GM23338 (cell line): Measurements from ENCODE around the gene NEO1. TPM values are rescaled to one million over a fixed set of nuclear protein-coding genes. Genes with fewer than 3 reads are reported as not detected.

Experiments used
- ATAC-seq: fragments of 200-7000 bp; cut with Tn5 transposase; 3 replicates; pipeline ENCODE4 v1.9.1; 2020
- DNase-seq: peaks from one replicate; pipeline ENCODE4 v3.0.0-alpha.2; 2015; ENCODE audit warnings: low spot score
- H2AFZ ChIP-seq: fragments of 200-600 bp; sonication (generic); 2 replicates; pipeline ENCODE4 v1.8.0; 2016; ENCODE audit warnings: antibody characterized with exemption, mild to moderate bottlenecking, moderate library complexity
- H3F3A ChIP-seq: fragments of 200-600 bp; sonication (generic); replicated peaks from 2 replicates; pipeline ENCODE4 v1.8.0; 2017; ENCODE audit warnings: antibody characterized with exemption, mixed run types, low read depth
- H3K27ac ChIP-seq: fragments of 200-600 bp; sonication (generic); 2 replicates; pipeline ENCODE4 v1.6.1; 2016; ENCODE audit warnings: low read depth
- H3K27me3 ChIP-seq: fragments of 200-600 bp; sonication (generic); 2 replicates; pipeline ENCODE4 v1.8.0; 2016; ENCODE audit warnings: mild to moderate bottlenecking, mixed run types, moderate library complexity; ENCODE audit not compliant: insufficient read depth
- H3K36me3 ChIP-seq: fragments of 200-600 bp; sonication (generic); 2 replicates; pipeline ENCODE4 v1.8.0; 2016; ENCODE audit warnings: mild to moderate bottlenecking; ENCODE audit not compliant: insufficient read depth
- H3K4me1 ChIP-seq: fragments of 200-600 bp; sonication (generic); 2 replicates; pipeline ENCODE4 v1.8.0; 2016; ENCODE audit warnings: mild to moderate bottlenecking, moderate library complexity; ENCODE audit not compliant: insufficient read depth
- H3K4me2 ChIP-seq: fragments of 200-600 bp; sonication (generic); 2 replicates; pipeline ENCODE4 v1.7.1; 2017; ENCODE audit warnings: mixed run types
- H3K4me3 ChIP-seq: fragments of 200-600 bp; sonication (generic); 2 replicates; pipeline ENCODE4 v1.6.1; 2016; ENCODE audit warnings: mixed run types
- H3K79me2 ChIP-seq: fragments of 200-600 bp; sonication (generic); replicated peaks from 2 replicates; pipeline ENCODE4 v1.8.0; 2017; ENCODE audit warnings: mild to moderate bottlenecking; ENCODE audit not compliant: insufficient read depth
- H3K9me2 ChIP-seq: fragments of 200-600 bp; sonication (generic); 2 replicates; pipeline ENCODE4 v1.8.0; 2017; ENCODE audit not compliant: insufficient read depth
- H4K20me1 ChIP-seq: fragments of 200-600 bp; sonication (generic); replicated peaks from 2 replicates; pipeline ENCODE4 v1.8.0; 2017; ENCODE audit warnings: mild to moderate bottlenecking; ENCODE audit not compliant: insufficient read depth
- H3K27ac Mint-ChIP-seq: 2 replicates; pipeline ENCODE4 v1.8.0; 2020; ENCODE audit warnings: inconsistent platforms, mild to moderate bottlenecking, moderate library complexity, mixed read lengths
- H3K27me3 Mint-ChIP-seq: 3 replicates; pipeline ENCODE4 v1.8.0; 2022; ENCODE audit warnings: low read depth, mild to moderate bottlenecking, moderate library complexity, mixed read lengths, inconsistent platforms; ENCODE audit not compliant: insufficient read depth, poor library complexity
- H3K36me3 Mint-ChIP-seq: 3 replicates; pipeline ENCODE4 v1.8.0; 2021; ENCODE audit warnings: low read depth, mild to moderate bottlenecking, inconsistent platforms, moderate library complexity, mixed read lengths
- H3K4me1 Mint-ChIP-seq: 3 replicates; pipeline ENCODE4 v1.8.0; 2020; ENCODE audit warnings: mild to moderate bottlenecking, inconsistent platforms, mixed read lengths
- H3K4me3 Mint-ChIP-seq: 3 replicates; pipeline ENCODE4 v1.8.0; 2021; ENCODE audit warnings: moderate library complexity, mild to moderate bottlenecking, inconsistent platforms, mixed read lengths
- H3K9me3 Mint-ChIP-seq: 3 replicates; pipeline ENCODE4 v1.8.0; 2020; ENCODE audit warnings: moderate library complexity, mild to moderate bottlenecking, inconsistent platforms, mixed read lengths
- CREB1 ChIP-seq: fragments of 250-450 bp; sonication (Bioruptor Pico); IDR thresholded peaks from 2 replicates; pipeline ENCODE4 v1.5.0; 2020; ENCODE audit warnings: low read depth, mild to moderate bottlenecking, moderate library complexity
- CTCF ChIP-seq, 2 experiments: fragments of 200-600 bp in 1 of 2; sonication (generic) in 1 of 2; conservative IDR thresholded peaks; 2 replicates each; pipeline versions ENCODE4 v1.5.1 to v1.6.1; 2016 to 2017; ENCODE audit warnings: antibody characterized with exemption in 2 of 2, low read depth in 2 of 2, mild to moderate bottlenecking in 2 of 2, moderate library complexity in 1 of 2
- ETS1 ChIP-seq: IDR thresholded peaks from 2 replicates; pipeline ENCODE4 v1.6.1; 2016; ENCODE audit warnings: antibody characterized with exemption
- EZH2 ChIP-seq: fragments of 200-600 bp; sonication (generic); IDR thresholded peaks from one replicate; pipeline ENCODE4 v1.8.0; 2017; ENCODE audit warnings: antibody characterized with exemption, mild to moderate bottlenecking, low read depth; ENCODE audit not compliant: unreplicated experiment
- EZH2phosphoT487 ChIP-seq: fragments of 200-600 bp; sonication (generic); IDR thresholded peaks from one replicate; pipeline ENCODE4 v1.8.1; 2018; ENCODE audit warnings: antibody characterized with exemption; ENCODE audit not compliant: unreplicated experiment
- JUNB ChIP-seq: IDR thresholded peaks from one replicate; pipeline ENCODE4 v1.6.1; 2016; ENCODE audit warnings: antibody characterized with exemption; ENCODE audit not compliant: unreplicated experiment
- NANOG ChIP-seq: IDR thresholded peaks from 2 replicates; pipeline ENCODE4 v1.6.1; 2016; ENCODE audit warnings: antibody characterized with exemption, borderline replicate concordance
- POLR2AphosphoS5 ChIP-seq: IDR thresholded peaks from 2 replicates; pipeline ENCODE4 v1.6.1; 2016; ENCODE audit warnings: antibody characterized with exemption, low read depth
- REST ChIP-seq: IDR thresholded peaks from one replicate; pipeline ENCODE4 v1.6.1; 2018; ENCODE audit warnings: antibody characterized with exemption; ENCODE audit not compliant: unreplicated experiment
- STAT1 ChIP-seq: IDR thresholded peaks from one replicate; pipeline ENCODE4 v1.6.1; 2016; ENCODE audit warnings: antibody characterized with exemption; ENCODE audit not compliant: unreplicated experiment
- ZNF114 ChIP-seq: fragments of 250-450 bp; sonication (Bioruptor Pico); IDR thresholded peaks from 2 replicates; pipeline ENCODE4 v1.5.0; 2020; ENCODE audit warnings: mild to moderate bottlenecking, moderate library complexity
- ZNF331 ChIP-seq: fragments of 250-450 bp; sonication (Bioruptor Pico); IDR thresholded peaks from 2 replicates; pipeline ENCODE4 v1.5.0; 2020; ENCODE audit warnings: low read depth, mild to moderate bottlenecking, moderate library complexity
- polyA plus RNA-seq: library from polyadenylated mRNA; unstranded; fragments of >200 nt; fragmentation: Nextera tagmentation; extraction: Ambion mirVana; gene quantifications from 2 replicates; pipeline ENCODE4 v1.2.1, GENCODE V29; 2016
- total RNA-seq: library from RNA; depleted of rRNA; stranded (reverse); fragments of >200 nt; shearing (Covaris generic); gene quantifications from 2 replicates; pipeline ENCODE4 v1.2.3, GENCODE V29; 2014

Gene NEO1
- total and polyA plus RNA-seq, 2 experiments from 2014 or later: 8.4 to 45.8 TPM

- TF ChIP-seq REST (no peak), STAT1 (no peak), JUNB (no peak), POLR2AphosphoS5 (no peak), CREB1 (CRISPR knock-in tag) (no peak), CTCF (conservative IDR thresholded peaks at IDR 0.05; ENCODE audit: low read depth in 2 of 2) (no peak), ETS1 (no peak), EZH2 (no peak)
Observed at GRCh38 chr15:73233623-73234022, 181.4 kb downstream of the NEO1 start (continued).

- no peaks in the 10 kb centered on the region for H3K79me2 ChIP-seq
- H2AFZ ChIP-seq: no peak overlapping the region
- H3K36me3 ChIP-seq: no peaks in the 10 kb centered on the region
- H3K27ac ChIP-seq: no peak overlapping the region
- ATAC-seq (no peak), DNase-seq (no peak)
- no peak overlapping the region for H3K27ac Mint-ChIP-seq
- H3K9me2 ChIP-seq: no peaks in the 10 kb centered on the region
- H3K36me3 Mint-ChIP-seq: no peaks in the 10 kb centered on the region
- no peaks in the 10 kb centered on the region for H3K27me3 ChIP-seq
- peaks cover 3% of the 10 kb centered on the region for H3K27me3 Mint-ChIP-seq
- H3K4me2 ChIP-seq: no peak overlapping the region
- no peaks in the 10 kb centered on the region for H3F3A ChIP-seq
- H4K20me1 ChIP-seq: no peaks in the 10 kb centered on the region
- no peak overlapping the region for H3K4me3 Mint-ChIP-seq
- no peaks in the 10 kb centered on the region for H3K4me1 ChIP-seq
- no peaks in the 10 kb centered on the region for H3K9me3 Mint-ChIP-seq
- H3K4me1 Mint-ChIP-seq: no peaks in the 10 kb centered on the region
- no peak overlapping the region for H3K4me3 ChIP-seq
- TF ChIP-seq ZNF331 (CRISPR knock-in tag) (no peak), ETS1 (no peak), JUNB (no peak), STAT1 (no peak), EZH2phosphoT487 (no peak), NANOG (no peak), ZNF114 (CRISPR knock-in tag) (no peak), EZH2 (no peak), POLR2AphosphoS5 (no peak)
Observed at GRCh38 chr15:73237910-73238309, 185.6 kb downstream of the NEO1 start.
